GM12878 (cell line): ENCODE results near the gene ZNF474. TPM values are rescaled to one million over a fixed set of nuclear protein-coding genes. Genes with fewer than 3 reads are reported as not detected.

ENCODE experiments used
- ATAC-seq: fragments of 200-7000 bp; cut with Tn5 transposase; 3 replicates; pipeline ENCODE4 v1.9.1; 2020; ENCODE audit warnings: mild to moderate bottlenecking, moderate library complexity
- BruUV-seq: library from RNA; stranded (reverse); fragments of 400-500 nt; replicated peaks from 2 replicates; lab custom pipeline; 2021; lab: Mats Ljungman, UMichigan
- CTCF ChIA-PET: fragments of 300-600 bp; sonication (Branson Sonifier 250); formaldehyde crosslinking; extraction: SDS; loops from one replicate; lab custom pipeline; 2021; ENCODE audit warnings: inconsistent platforms; lab: Yijun Ruan, JAX
- POLR2A ChIA-PET: fragments of 350-600 bp; formaldehyde crosslinking; extraction: SDS; loops from one replicate; lab custom pipeline; 2021; ENCODE audit warnings: inconsistent platforms; lab: Charles Lee
- RAD21 ChIA-PET: fragments of 300-600 bp; sonication (Branson Sonifier 250); formaldehyde crosslinking; loops from one replicate; lab custom pipeline; 2023; ENCODE audit warnings: antibody characterized with exemption; ENCODE audit not compliant: unreplicated experiment; lab: Charles Lee
- SMC1A ChIA-PET: fragments of 300-600 bp; sonication (Branson Sonifier 250); formaldehyde crosslinking; loops from one replicate; lab custom pipeline; 2023; ENCODE audit not compliant: unreplicated experiment, uncharacterized antibody; lab: Charles Lee
- DNase-seq: peaks from one replicate; pipeline ENCODE4 v3.0.0-alpha.2; 2011; ENCODE audit warnings: low read depth, low spot score
- FAIRE-seq: peaks from 3 replicates; lab custom pipeline; 2011; peaks lifted over from hg19 to GRCh38; lab: Jason Lieb, UNC
- H2AFZ ChIP-seq: 2 replicates; pipeline ENCODE4 v1.6.0; 2011; ENCODE audit warnings: low read depth, low read length, control low read depth; ENCODE audit not compliant: control insufficient read depth
- H3K27ac ChIP-seq: 2 replicates; pipeline ENCODE4 v1.5.1; 2011; ENCODE audit warnings: control low read depth; ENCODE audit not compliant: control insufficient read depth, insufficient read depth
- H3K27me3 ChIP-seq, 2 experiments: replicated peaks in 1 of 2; 2 replicates each; pipeline versions ENCODE4 v1.6.0 to v1.6.1; 2011; ENCODE audit warnings: low read length in 1 of 2; ENCODE audit not compliant: control insufficient read depth in 2 of 2, insufficient read depth in 2 of 2
- H3K36me3 ChIP-seq, 2 experiments: 2 replicates each; pipeline ENCODE4 v1.5.1; 2011; ENCODE audit warnings: low read length in 1 of 2; ENCODE audit not compliant: control insufficient read depth in 2 of 2, insufficient read depth in 2 of 2
- H3K4me1 ChIP-seq: 2 replicates; pipeline ENCODE4 v1.6.1; 2011; ENCODE audit warnings: mild to moderate bottlenecking, low read length, moderate library complexity, mixed read lengths; ENCODE audit not compliant: control insufficient read depth, insufficient read depth
- H3K4me2 ChIP-seq: 2 replicates; pipeline ENCODE4 v1.6.0; 2011; ENCODE audit warnings: control low read depth; ENCODE audit not compliant: control insufficient read depth, insufficient read depth
- H3K4me3 ChIP-seq: fragments of 200-600 bp; sonication (generic); 2 replicates; pipeline ENCODE4 v1.5.1; 2016
- H3K79me2 ChIP-seq: 2 replicates; pipeline ENCODE4 v1.6.0; 2011; ENCODE audit warnings: low read length; ENCODE audit not compliant: control insufficient read depth, insufficient read depth
- H3K9ac ChIP-seq: 2 replicates; pipeline ENCODE4 v1.8.0; 2011; ENCODE audit warnings: low read length, control low read depth, mixed read lengths; ENCODE audit not compliant: control insufficient read depth, insufficient read depth
- H3K9me3 ChIP-seq: replicated peaks from 3 replicates; pipeline ENCODE4 v1.5.1; 2011; ENCODE audit warnings: mild to moderate bottlenecking, low read length; ENCODE audit not compliant: control insufficient read depth, insufficient read depth
- H4K20me1 ChIP-seq: 2 replicates; pipeline ENCODE4 v1.6.0; 2011; ENCODE audit not compliant: control insufficient read depth, insufficient read depth
- BCL11A ChIP-seq: IDR thresholded peaks from 2 replicates; pipeline ENCODE4 v1.6.1; 2011; ENCODE audit warnings: low read depth, low read length
- E4F1 ChIP-seq: fragments of 450-650 bp; IDR thresholded peaks from 2 replicates; pipeline ENCODE4 v1.6.1; 2018; ENCODE audit warnings: borderline replicate concordance, mild to moderate bottlenecking; ENCODE audit not compliant: partially characterized antibody
- EP300 ChIP-seq, 2 experiments: fragments of 150-350 bp in 1 of 2; IDR thresholded peaks; 2 replicates each; pipeline ENCODE4 v1.6.1; 2011 to 2012; ENCODE audit warnings: low read depth in 2 of 2, low read length in 2 of 2, borderline replicate concordance in 1 of 2, improper control_type of control experiment in 1 of 2, inconsistent platforms in 1 of 2; ENCODE audit not compliant: control insufficient read depth in 1 of 2
- GATAD2B ChIP-seq: fragments of 450-650 bp; conservative IDR thresholded peaks from 2 replicates; pipeline ENCODE4 v1.6.1; 2017; ENCODE audit warnings: low read depth, mild to moderate bottlenecking, moderate library complexity
- NR2F1 ChIP-seq: fragments of 450-650 bp; conservative IDR thresholded peaks from 2 replicates; pipeline ENCODE4 v1.6.1; 2017; ENCODE audit warnings: mild to moderate bottlenecking
- USF2 ChIP-seq: IDR thresholded peaks from 2 replicates; pipeline ENCODE4 v1.6.1; 2011; ENCODE audit warnings: low read depth, low read length, improper control_type of control experiment, borderline replicate concordance
- ZBED1 ChIP-seq: IDR thresholded peaks from 2 replicates; pipeline ENCODE4 v1.6.1; 2016; ENCODE audit warnings: borderline replicate concordance
- ZBTB33 ChIP-seq: fragments of 450-650 bp; IDR thresholded peaks from 2 replicates; pipeline ENCODE4 v1.6.1; 2017; ENCODE audit warnings: mild to moderate bottlenecking
- ZNF592 ChIP-seq: fragments of 450-650 bp; IDR thresholded peaks from 2 replicates; pipeline ENCODE4 v1.6.1; 2017; ENCODE audit warnings: mild to moderate bottlenecking, moderate library complexity
- ZZZ3 ChIP-seq: IDR thresholded peaks from 2 replicates; pipeline ENCODE4 v1.6.1; 2011; ENCODE audit warnings: low read depth; ENCODE audit not compliant: control insufficient read depth, insufficient read length
- WGBS: methylation state at CpG from one replicate; pipeline ENCODE4 v1.1.6; 2016; ENCODE audit warnings: low lambda C conversion rate; ENCODE audit not compliant: insufficient replicate concordance, insufficient coverage; ENCODE audit errors: missing lambda C conversion rate; 5-methylcytosine and 5-hydroxymethylcytosine counted together
- in situ Hi-C: fragments of 300-500 bp; cut with MboI; formaldehyde crosslinking; loops from 9 replicates; pipeline ENCODE4 v1.14.3; 2018; ENCODE audit warnings: mixed read lengths
- intact Hi-C: fragments of 100-400 bp; cut with micrococcal nuclease; formaldehyde crosslinking; loops from one replicate; pipeline ENCODE4 v1.14.2; 2022; ENCODE audit not compliant: unreplicated experiment
- polyA plus RNA-seq, 11 experiments: library from polyadenylated mRNA; depleted of rRNA in 4 of 11; unstranded in 6 of 11; stranded (reverse) in 5 of 11; fragments of >200 nt; fragmentation: Nextera tagmentation in 4 of 11; fragmentation: Illumina TruSeq in 1 of 11; extraction: Ambion mirVana in 4 of 11; extraction: Trizol in 1 of 11; gene quantifications; 1 replicate in 1 of 11; 2 replicates in 10 of 11; pipeline versions ENCODE4 v1.2.1 to v1.2.3, GENCODE V29; 2011 to 2016; ENCODE audit warnings: inconsistent platforms in 2 of 11, missing spikeins in 2 of 11, low read depth in 1 of 11
- total RNA-seq, 4 experiments: library from RNA; depleted of rRNA in 3 of 4; stranded (reverse); fragments of >200 nt in 3 of 4; fragmentation: Illumina TruSeq in 1 of 4; extraction: Trizol in 1 of 4; gene quantifications; 2 replicates each; pipeline versions ENCODE4 v1.2.1 to v1.2.3, GENCODE V29; 2013 to 2021

Gene ZNF474
- total and polyA plus RNA-seq, 10 of the 15 experiments (the other 5 are each of a cell fraction or from before 2014, with no cell fraction given) = 0.06 to 0.97 (median 0.13) TPM; not detected in 3

GRCh38 chr5:122183098-122183787 lies 53.9 kb downstream of the ZNF474 start:
- no TSS peak for BruUV-seq
- no peaks in the 10 kb centered on the region; a peak in 1 of 4 replicates for H3K27me3 ChIP-seq
- ChIA-PET SMC1A (no interaction called here), CTCF (no interaction called here), RAD21 (no interaction called here), POLR2A (no interaction called here)
- H3K79me2 ChIP-seq = no peaks in the 10 kb centered on the region
- H2AFZ ChIP-seq = no peak overlapping the region
- no peak overlapping the region for H3K9ac ChIP-seq
- no peak for FAIRE-seq
- no peak overlapping the region for H3K27ac ChIP-seq
- H3K9me3 ChIP-seq = no peaks in the 10 kb centered on the region
- no peaks in the 10 kb centered on the region for H4K20me1 ChIP-seq
- ATAC-seq = no peak
- in situ Hi-C loops = no loop called here
- DNase-seq = no peak
- H3K4me1 ChIP-seq = no peaks in the 10 kb centered on the region; the same call in 1 of the 2 replicates
- H3K4me2 ChIP-seq = no peak overlapping the region
- TF ChIP-seq USF2 (no peak), E4F1 (no peak), ZNF592 (no peak), NR2F1 (no peak), ZZZ3 (no peak), BCL11A (no peak), EP300 (IDR thresholded peaks at IDR 0.05; ENCODE audit: borderline replicate concordance in 1 of 2, control insufficient read depth in 1 of 2, low read depth in 2 of 2, low read length in 2 of 2) (no peak), ZBTB33 (no peak), ZBED1 (no peak), GATAD2B (no peak)
- WGBS = 10% methylated on average over 7 of the region's 7 CpGs
- H3K4me3 ChIP-seq = no peak overlapping the region
- intact Hi-C loops = no loop called here
- H3K36me3 ChIP-seq = no peaks in the 10 kb centered on the region
